ENCODE results near the gene C16orf96. TPM values are rescaled to one million over a fixed set of nuclear protein-coding genes. Genes with fewer than 3 reads are reported as not detected.
A peak's percentile ranks its signal among the peaks of the same experiment; 100 is the strongest.

The C16orf96 gene
- total and polyA plus RNA-seq, 2 of the 13 experiments (the other 11 are each of a cell fraction or from before 2014, with no cell fraction given): 0.03 TPM; not detected in 1

DNA sequence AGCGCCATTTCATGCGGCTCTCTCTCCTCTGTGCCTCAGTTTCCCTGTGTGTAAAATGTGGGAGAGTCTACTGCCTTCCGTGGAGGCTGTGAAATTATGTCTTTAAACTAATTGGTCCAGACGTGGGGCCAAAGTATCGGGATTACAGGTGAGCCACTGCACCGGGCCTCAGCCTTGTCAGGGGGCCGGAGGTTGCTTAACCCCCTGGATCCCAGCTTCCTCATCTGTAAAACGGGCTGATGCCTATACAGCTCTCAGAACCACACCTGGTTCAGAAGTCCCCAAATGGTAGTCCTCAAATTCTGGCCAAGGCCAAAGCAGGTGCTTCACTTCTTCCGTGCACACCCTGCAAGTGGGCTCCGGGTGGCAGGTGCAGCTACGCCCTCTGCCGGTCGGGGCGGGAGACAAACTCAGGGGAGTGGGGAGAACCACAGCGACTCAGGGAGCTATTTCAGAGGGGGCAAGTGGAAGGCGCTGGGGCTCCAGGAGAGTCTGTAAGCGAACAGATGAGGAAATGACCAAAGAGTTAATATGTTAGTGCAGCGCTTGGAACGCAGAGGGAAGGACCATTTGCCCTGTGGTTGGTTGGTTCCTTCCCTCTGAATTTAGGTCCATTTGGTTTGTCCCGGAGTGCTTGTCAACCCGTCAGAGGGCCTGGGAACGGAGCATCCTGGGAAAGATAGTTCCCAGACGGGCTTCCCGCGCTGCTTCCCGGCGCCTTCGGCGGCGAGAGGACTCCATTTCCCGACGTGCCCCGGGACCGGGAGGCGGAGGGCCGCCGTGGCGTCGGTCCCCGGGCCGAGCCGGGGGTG lies 68.1 kb downstream of the C16orf96 start, which contains the start of gene MGRN1 (continued):
- no peak for TF ChIP-seq RARA (CRISPR knock-in tag; IDR thresholded peaks at IDR 0.05)
- no peak for TF ChIP-seq SSRP1 (CRISPR knock-in tag; IDR thresholded peaks at IDR 0.05)
- TF ChIP-seq MLLT10 (CRISPR knock-in tag; IDR thresholded peaks at IDR 0.05): no peak
- TF ChIP-seq, protein P1, sequence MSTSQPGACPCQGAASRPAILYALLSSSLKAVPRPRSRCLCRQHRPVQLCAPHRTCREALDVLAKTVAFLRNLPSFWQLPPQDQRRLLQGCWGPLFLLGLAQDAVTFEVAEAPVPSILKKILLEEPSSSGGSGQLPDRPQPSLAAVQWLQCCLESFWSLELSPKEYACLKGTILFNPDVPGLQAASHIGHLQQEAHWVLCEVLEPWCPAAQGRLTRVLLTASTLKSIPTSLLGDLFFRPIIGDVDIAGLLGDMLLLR (CRISPR knock-in tag; IDR thresholded peaks at IDR 0.05): no peak; the same call in 1 of the 2 replicates
- peak; percentile 85 for TF ChIP-seq NR2C2 (CRISPR knock-in tag; IDR thresholded peaks at IDR 0.05; ENCODE audit: borderline replicate concordance)
- no peak for TF ChIP-seq ZNF644 (CRISPR knock-in tag; IDR thresholded peaks at IDR 0.05; ENCODE audit: low read depth)
- no peak for TF ChIP-seq ZNF570 (CRISPR knock-in tag; IDR thresholded peaks at IDR 0.05; ENCODE audit: borderline replicate concordance)
- TF ChIP-seq, protein P2, sequence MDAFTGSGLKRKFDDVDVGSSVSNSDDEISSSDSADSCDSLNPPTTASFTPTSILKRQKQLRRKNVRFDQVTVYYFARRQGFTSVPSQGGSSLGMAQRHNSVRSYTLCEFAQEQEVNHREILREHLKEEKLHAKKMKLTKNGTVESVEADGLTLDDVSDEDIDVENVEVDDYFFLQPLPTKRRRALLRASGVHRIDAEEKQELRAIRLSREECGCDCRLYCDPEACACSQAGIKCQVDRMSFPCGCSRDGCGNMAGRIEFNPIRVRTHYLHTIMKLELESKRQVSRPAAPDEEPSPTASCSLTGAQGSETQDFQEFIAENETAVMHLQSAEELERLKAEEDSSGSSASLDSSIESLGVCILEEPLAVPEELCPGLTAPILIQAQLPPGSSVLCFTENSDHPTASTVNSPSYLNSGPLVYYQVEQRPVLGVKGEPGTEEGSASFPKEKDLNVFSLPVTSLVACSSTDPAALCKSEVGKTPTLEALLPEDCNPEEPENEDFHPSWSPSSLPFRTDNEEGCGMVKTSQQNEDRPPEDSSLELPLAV (CRISPR knock-in tag; conservative IDR thresholded peaks at IDR 0.05; ENCODE audit: low read depth): no peak
- no peak; the same call in 1 of the 2 replicates for TF ChIP-seq ZSCAN9 (CRISPR knock-in tag; IDR thresholded peaks at IDR 0.05; ENCODE audit: borderline replicate concordance)
- 0 out of 2 replicates have a peak, but pooled peaks have one; percentile 39 for TF ChIP-seq KDM5B (CRISPR knock-in tag; IDR thresholded peaks at IDR 0.05; ENCODE audit: borderline replicate concordance)
- TF ChIP-seq, protein P3, sequence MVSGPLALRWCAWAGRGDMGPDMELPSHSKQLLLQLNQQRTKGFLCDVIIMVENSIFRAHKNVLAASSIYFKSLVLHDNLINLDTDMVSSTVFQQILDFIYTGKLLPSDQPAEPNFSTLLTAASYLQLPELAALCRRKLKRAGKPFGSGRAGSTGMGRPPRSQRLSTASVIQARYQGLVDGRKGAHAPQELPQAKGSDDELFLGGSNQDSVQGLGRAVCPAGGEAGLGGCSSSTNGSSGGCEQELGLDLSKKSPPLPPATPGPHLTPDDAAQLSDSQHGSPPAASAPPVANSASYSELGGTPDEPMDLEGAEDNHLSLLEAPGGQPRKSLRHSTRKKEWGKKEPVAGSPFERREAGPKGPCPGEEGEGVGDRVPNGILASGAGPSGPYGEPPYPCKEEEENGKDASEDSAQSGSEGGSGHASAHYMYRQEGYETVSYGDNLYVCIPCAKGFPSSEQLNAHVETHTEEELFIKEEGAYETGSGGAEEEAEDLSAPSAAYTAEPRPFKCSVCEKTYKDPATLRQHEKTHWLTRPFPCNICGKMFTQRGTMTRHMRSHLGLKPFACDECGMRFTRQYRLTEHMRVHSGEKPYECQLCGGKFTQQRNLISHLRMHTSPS (CRISPR knock-in tag; IDR thresholded peaks at IDR 0.05; ENCODE audit: low read depth): 0 out of 2 replicates have a peak, but pooled peaks have one; percentile 13
- TF ChIP-seq, protein P4, sequence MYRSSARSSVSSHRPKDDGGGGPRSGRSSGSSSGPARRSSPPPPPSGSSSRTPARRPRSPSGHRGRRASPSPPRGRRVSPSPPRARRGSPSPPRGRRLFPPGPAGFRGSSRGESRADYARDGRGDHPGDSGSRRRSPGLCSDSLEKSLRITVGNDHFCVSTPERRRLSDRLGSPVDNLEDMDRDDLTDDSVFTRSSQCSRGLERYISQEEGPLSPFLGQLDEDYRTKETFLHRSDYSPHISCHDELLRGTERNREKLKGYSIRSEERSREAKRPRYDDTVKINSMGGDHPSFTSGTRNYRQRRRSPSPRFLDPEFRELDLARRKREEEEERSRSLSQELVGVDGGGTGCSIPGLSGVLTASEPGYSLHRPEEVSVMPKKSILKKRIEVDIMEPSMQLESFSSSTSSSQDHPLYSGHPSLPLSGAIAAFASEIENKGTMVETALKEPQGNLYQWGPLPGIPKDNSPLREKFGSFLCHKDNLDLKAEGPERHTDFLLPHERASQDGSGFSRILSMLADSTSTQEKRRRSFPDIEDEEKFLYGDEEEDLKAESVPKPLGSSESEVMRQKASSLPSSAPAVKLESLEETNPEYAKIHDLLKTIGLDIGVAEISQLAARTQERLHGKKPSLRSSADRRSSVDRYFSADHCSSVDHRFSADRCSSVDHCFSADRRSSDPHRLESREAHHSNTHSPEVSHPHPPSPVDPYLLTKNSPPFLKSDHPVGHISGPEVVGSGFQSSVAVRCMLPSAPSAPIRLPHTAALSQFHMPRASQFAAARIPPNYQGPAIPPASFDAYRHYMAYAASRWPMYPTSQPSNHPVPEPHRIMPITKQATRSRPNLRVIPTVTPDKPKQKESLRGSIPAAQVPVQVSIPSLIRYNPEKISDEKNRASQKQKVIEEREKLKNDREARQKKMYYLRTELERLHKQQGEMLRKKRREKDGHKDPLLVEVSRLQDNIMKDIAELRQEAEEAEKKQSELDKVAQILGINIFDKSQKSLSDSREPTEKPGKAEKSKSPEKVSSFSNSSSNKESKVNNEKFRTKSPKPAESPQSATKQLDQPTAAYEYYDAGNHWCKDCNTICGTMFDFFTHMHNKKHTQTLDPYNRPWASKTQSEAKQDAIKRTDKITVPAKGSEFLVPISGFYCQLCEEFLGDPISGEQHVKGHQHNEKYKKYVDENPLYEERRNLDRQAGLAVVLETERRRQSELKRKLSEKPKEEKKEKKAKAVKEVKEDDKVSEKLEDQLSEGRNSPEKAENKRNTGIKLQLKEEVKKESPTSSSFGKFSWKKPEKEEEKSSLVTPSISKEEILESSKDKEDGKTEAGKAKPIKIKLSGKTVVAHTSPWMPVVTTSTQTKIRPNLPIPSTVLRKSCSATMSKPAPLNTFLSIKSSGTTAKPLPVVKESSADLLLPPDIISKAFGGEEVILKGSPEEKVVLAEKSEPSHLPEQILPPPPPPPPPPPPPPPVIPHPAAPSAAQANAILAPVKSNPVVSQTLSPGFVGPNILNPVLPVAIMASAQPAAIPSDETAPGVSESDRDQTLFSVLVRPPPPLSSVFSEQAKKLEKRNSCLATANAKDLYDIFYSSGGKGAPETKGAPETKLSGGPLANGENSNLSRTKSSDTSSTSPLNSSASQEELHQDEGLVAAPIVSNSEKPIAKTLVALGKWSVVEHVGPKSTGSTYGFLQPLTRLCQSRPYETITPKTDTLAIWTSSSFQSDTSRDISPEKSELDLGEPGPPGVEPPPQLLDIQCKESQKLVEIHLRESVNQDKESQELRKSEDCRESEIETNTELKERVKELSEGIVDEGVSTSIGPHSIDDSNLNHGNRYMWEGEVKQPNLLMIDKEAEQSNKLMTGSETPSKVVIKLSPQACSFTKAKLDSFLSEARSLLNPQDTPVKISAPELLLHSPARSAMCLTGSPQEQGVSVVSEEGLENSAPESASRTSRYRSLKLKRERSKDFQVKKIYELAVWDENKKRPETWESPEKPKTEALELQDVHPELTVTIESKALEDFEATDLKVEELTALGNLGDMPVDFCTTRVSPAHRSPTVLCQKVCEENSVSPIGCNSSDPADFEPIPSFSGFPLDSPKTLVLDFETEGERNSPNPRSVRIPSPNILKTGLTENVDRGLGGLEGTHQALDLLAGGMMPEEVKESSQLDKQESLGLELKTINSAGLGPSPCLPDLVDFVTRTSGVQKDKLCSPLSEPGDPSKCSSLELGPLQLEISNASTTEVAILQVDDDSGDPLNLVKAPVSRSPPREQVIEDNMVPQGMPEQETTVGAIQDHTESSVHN (CRISPR knock-in tag; IDR thresholded peaks at IDR 0.05): no peak

Data from HepG2 (cell line).